OCI-LY1 (cell line): ENCODE data around the gene GPD2.

ENCODE experiments used
- CTCF ChIP-seq: fragments of 200-600 bp; sonication (generic), shearing (Covaris generic); IDR thresholded peaks from 2 replicates; pipeline ENCODE4 v1.5.1; 2017; ENCODE audit warnings: mild to moderate bottlenecking, antibody characterized with exemption, low read length, moderate library complexity, mixed read lengths
- EZH2 ChIP-seq: fragments of 200-600 bp; sonication (generic), shearing (Covaris generic); IDR thresholded peaks from 2 replicates; pipeline ENCODE4 v1.8.0; 2017; ENCODE audit warnings: borderline replicate concordance, mixed run types, mild to moderate bottlenecking, antibody characterized with exemption, low read length, moderate library complexity, mixed read lengths

GRCh38 chr2:156401861-156402260, 34.3 kb upstream of the GPD2 start:
- TF ChIP-seq CTCF: no peak
- no peak for TF ChIP-seq EZH2
